HG03095 (cell line): ENCODE results near the gene TMEM54.

Experiments
- ATAC-seq: cut with Tn5 transposase; IDR thresholded peaks from one replicate; pipeline ENCODE4 v1.9.1; 2021; ENCODE audit warnings: moderate library complexity; ENCODE audit not compliant: unreplicated experiment

TMEM54 gene

DNA sequence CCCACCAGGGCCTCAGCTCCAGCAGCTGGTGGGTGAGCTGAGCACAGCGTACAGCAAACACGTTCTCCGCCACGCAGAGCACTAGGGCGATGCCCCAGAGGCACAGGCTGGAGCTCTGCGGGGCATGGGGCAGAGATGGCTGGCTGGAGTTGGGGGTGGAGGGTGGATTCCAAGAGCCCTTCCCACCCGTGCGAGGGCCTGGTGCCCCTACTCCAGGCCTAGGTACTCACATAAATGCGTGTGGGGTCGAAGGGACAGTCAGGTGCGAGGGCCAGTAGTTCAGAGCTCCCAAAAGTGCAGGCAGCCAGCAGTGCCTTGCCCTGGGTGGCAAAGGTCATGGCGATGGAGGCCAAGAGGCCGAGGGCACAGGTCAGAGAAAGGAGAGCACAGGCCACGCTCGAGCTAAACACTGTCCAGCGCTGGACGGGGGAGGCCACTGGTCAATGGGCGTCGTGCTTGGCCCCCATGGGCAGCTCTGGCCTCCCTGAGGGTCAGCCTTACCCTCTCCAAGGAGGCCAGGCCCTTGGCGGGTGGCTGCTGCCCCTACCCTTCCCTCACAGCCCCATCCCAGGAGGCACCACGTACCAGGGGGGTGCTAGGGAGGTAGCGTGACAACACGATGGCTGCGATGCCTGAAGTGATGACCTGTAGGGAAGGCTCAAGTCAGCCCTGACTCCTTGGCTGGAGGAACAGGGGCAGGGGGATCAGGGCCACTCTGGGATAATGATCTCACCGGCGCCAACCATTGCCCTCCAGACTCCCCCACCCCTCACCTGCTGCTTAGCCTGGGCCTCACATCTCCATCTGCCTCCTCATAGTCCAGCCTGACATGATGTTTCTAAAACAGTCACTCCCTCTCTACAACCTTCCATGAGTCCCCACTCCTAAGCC, 5.6 kb downstream of the TMEM54 start:
- ATAC-seq: no peak

DNA sequence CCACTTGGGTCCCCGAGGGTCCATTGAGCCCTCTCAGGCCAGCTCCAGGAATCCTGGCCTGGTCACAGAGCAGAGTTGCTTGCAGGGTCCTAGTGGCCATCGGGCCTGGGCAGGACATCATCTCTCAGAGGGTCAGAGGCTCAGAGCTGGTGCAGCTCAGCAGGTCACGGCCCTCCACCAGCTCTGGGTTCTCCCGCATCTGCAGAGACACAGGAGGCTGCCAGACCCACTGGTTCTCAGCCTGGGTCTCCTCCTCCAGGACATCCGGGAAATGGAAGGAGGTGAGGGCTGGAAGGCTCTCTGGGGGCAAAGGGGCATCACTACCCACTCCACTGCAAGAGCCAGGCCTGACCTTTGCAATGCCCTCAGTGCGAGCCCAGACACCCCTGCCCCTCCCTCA, 6.5 kb downstream of the TMEM54 start:
- no peak for ATAC-seq

DNA sequence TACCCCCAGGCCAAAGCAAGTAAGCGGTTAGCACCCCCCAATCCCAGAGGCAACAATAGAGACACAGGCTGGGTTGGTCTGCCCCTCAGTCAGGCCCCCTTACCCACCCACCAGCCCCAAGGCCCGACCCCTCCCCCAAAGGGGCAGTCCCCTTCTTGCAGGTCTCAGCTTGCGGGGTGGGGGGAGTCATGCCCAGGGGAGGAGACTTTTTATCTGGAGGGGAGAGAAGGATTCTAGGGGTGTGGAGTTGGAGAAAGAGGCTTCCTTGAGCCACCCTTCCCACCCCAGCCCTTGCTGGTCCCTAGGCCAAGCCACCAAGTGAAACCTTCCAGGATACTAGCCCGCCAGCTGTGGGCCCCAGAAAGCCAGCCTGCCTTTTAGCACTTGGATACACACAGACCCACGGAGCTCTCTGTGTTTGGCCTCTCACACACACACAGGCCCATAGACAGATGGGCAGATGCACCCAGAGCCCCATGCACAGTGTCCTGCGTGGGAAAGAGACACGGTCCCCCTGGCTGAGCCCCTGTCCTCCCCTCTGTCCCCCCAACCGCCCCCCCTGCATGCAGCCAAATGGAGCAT, 7.1 kb downstream of the TMEM54 start:
- no peak for ATAC-seq

DNA sequence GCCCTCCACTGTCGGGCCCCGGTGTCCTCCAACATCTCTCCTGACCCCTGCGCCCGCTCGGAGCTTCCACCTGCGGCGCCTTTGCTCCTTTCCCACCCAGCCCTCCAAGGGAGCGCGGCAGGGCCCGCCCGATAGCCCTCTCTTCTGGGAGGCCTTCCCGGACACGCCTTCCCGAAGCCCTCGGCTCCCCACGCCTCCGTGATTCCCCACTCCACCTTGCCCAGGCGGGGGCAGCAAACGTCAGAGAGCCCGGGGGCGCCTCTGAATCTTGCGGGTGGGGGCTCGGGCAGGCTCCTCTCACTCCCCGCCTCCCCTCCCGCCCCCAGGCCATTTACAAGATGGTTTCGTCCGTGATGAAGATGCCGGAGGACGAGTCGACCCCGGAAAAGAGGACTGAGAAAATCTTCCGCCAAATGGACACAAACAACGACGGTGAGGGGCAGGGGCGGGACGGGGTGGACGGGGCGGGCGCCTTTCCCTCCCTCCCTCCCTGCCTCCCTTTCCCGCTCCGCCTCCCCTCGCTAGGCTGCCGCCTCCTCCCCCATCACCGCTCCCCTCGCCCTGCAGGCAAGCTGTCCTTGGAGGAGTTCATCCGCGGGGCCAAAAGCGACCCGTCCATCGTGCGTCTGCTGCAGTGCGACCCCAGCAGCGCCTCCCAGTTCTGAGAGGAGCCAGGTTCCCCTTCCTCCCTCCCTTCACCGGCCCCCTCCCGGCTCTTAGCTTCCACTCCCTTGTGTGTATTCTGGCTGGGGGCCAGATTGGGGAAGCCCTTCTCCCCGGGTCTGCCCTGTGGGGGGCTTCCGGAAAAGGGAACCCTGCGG, 7.8 kb downstream of the TMEM54 start:
- no peak for ATAC-seq

DNA sequence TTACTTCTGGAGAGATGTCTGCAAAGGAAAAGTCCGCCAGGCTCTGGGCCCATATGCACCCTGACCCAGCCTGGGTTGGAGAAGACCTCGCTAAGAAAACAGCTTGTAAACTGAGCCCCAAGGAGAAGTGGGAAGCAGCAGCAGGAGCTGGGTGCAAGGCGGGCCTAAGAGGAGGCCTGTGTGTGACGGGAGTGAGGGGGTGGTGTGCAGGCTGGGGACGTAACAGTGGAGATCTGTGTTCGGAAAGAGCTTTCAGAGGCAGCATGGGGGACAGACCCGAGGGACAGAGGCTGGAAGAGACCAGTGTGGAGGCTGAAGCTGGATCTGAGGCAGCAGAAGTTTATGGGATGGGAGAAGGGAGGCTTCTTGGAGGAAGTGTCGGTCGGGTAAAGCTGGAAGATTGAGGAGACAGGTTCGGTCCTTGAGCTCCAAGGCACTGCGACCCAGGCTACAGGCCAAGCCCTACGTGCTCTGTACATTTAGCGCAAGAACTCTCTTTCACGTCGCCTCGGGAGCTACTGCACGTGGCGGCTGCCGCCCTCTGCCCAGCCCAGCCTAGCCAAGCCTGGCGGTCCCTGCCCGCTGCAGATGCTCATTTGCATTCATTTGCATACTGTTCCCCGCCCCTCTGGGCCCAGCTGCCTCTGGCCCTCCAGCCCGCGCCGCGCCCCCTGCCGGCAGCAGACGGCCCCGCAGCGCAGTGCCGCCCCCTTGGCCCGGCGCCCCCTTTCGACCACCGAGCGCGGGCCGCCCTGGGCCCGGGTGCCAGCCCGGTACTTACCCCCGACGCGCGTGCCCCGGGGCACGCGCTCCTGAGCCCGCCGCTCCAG, 8.6 kb downstream of the TMEM54 start:
- no peak for ATAC-seq

DNA sequence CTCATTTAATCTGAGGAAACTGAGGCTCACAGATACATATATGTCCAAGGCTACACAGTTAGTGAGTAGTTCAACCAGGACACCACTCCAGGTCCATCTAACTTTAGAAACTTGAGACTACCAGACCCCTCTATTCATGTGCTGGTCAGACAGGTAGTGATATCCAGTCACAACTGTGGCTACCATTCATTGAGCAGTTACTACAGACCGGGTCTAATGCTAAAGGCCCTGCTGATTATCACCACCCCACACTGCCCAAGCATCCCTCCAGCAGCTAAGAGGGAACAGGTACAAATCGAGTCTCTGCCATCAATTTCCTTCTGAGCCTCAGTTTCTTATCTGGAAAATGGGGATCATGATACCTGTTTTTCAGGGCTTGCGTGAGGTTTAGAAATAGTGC, 9.6 kb downstream of the TMEM54 start:
- ATAC-seq: no peak

DNA sequence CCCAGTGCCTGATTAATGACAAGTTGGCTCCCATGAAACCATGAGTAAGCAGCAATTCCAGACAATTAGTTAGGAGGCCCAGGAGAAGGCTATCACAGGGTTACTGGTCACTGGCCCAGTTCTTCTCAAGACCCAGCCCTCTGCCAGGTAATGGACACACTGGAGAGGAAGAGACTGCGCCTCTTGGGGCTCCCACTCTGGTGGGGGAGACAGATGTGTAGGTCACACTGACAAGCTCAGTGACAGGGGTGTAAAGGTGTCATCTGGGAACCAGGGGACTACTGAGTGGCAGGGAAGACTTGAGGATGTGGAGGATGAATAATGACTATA, 10.0 kb downstream of the TMEM54 start:
- ATAC-seq: no peak

DNA sequence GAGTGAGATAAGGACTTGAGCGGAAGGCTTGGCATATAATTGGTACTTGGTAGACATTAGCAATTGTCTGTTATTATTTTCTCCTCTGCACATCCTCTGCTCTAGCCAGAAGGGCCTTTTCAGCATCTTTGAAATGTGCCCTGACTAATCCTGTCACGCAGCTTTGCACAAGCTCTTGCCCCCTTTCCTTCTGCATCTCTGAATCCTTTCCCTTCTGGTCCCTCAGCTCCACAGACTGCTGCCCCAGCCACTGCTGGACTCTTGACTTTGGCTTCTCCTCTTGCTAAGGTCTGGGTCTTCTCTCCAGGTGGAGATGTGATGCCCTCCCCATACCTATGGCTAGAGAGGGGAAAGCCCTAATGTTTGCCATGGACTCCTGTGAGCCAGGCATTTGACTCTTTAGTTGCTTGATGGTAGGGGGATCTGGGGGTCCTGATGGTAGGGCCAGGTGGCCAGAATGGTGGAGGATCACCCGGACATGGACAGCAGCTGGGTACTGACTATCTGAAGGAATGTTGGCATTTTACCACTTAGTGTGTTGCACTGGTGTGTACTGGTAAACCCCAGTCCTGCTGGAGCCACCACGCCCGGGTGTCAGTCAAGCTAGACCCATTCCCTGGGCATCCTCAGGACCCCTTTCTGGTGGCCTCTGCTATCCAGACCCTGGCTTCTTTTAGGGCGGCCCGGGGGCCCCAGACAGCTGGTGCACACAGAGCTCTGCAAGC, 10.5 kb downstream of the TMEM54 start:
- ATAC-seq: no peak

DNA sequence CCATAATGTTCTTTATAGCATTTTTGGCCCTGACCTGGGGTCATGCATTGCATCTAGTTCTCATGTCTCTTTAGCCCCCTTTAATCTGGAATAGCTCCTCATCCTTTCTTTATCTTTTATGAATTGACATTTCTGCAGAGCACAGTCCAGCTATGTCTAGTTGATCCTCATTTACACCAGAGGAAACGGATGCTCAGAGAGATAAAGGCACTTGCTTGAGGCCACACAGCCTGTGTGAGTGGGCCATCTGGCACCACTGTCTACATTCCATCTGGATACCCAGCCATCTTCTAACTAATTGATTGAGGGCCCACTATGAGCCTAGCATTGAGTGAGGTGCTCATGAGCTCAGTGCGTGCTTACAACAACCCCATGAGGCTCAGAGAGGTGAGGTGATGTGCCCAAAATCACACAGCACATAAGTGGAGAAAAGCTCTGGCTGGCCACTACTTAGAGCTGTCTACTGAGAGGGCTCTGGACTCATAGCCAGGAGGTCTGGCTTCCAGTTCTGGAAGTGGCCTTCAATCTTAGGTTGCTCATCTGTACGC, 11.4 kb downstream of the TMEM54 start:
- no peak for ATAC-seq

DNA sequence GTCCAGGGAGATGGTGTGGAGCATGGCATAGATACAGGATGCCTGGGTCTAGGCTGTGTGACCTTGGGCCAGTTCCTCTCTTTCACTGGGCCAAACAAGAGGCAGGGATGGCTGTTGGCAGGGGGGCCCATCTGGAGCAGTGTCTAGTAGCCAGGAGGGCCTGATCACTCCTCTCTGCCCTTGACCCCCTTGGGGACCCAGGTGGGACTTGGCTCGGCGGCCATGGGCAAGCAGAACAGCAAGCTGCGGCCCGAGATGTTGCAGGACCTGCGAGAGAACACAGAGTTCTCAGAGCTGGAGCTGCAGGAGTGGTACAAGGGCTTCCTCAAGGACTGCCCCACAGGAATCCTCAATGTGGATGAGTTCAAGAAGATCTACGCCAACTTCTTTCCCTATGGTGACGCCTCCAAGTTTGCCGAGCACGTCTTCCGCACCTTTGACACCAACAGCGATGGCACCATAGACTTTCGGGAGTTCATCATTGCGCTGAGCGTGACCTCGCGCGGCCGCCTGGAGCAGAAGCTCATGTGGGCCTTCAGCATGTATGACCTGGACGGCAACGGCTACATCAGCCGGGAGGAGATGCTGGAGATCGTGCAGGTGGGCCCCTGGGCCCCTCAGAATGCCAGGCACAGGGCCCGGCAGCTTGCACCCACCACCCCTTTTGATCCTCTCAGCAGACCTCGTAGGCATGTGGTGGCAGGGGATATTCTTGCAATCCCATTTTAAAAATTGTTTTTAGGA, 12.3 kb downstream of the TMEM54 start:
- no peak for ATAC-seq

DNA sequence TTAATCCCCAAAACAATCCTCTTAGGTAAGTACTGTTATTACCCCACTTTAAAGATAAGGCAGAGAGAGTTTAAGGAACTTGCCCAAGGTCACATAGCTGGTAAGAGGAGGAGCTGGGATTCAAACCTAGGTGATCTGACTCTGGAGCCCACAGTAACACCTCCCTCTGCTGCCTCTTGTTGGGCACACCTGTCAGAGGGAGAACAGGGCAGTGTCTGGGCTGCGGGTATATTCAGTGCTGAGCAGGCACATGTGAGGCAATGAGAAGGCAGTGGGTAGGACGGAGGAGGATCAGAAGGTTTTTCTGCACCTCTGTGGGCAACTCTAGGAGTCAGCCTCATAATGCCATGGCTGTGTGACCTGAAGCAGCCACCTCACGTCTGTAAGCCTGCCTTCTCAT, 13.1 kb downstream of the TMEM54 start:
- ATAC-seq: no peak

DNA sequence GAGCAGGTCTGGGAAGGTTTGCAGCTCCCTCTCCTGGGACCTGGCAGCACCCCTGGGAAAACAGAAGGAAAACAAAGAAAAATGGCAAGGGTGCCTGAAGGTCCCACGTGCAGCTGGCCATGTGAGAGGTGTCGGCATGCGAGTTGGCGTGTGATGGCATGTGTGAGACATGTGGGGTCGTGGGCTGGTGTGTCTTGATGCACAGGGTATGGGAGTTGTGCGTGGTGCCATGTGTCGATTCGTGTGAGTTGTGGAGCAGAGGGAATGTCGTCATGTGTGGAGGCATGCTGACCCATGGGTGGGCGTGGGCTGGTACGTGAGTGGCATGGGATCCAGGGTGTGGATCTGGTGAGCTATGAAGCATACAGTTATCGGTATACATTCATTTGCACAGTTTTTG, 13.6 kb downstream of the TMEM54 start:
- no peak for ATAC-seq

DNA sequence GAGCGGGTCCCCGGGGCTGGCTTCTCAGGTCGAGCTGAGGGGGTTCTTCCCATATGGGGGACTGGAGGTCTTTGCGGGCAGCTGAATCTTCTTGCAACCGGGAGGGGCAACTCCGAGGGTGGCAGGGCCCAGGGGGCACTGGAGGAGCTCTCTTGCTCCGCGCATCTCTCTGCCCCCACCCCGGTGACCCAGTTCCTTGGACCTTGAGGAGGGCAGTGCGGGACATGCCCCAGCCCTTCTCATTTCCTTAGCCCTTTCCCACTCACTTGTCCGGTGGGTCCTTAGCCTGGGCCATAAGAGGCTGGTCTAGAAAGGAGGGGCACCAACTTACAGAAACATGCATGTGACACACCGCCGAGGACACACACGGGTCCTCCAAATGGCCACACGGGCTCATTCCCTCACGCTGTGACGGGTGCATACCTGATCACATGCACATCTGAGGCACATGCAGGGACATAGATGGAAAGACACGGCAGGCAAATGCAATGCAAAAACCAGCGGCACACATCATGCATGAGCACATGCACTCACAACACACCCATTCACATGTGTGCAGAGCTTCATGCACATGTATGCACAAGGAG, 14.3 kb downstream of the TMEM54 start:
- ATAC-seq: no peak

DNA sequence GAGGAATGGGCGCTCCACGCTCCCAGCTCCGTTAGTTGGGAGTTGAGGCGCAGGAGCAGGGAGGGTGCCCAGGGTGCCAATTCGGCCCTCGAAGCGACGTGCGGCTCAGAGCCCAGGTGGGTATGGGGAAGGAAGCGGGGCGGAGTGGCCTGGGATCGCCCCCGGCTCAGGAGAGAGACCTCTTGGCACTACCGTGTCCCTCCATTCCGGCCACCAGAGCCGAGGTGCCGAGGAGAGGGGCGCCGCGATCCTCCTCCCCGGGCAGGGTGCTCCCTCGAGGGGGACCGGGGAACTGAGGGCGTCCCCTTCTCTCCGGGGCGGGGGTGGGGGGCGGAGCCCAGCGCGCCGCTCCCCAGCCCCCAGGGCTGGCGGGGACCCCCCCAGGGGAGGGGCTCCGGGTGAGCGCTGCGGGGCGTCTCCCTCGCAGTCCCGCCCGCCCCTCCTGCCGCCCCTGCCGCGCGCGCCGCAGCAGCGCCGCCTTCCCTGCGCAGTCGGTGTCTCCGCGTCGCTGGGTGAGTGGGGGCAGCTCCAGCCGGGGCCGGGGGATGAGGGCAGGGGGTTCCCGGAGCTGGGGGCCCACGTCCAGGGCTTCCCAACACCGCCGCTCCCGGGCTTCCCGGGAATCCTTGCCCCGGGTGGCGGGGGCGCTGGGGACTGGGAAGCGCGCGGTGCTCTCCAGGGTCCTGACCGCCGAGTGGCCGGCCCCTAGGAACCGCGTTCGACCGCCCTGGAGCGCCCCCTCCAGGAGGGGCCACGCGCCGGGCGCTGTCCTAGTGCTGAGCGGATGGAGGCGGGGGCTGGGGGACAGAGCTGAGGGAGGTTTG, 15.0 kb downstream of the TMEM54 start, which contains the start of gene HPCA:
Gene HPCA, plus strand, starts transcription at position 488 of the 824 bp plus-strand sequence. CDS start 2,408 bp downstream, outside the sequence.
- ATAC-seq: no peak

DNA sequence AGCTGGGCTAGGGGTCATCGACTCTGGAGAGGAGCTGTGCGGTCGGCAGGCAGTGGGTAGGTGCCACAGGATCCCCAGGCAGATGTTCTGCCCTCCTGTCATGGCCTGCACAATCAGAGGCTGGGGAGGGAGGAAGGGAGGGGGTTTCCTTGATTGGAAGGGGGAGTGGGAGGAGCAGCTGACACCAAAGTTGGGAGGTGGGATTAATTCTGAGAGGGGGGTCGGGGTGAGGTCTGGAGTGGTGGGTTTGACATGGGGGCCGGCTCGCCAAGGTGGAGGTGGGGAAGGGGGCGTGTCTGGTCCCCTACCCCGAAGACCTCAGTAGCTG, 15.5 kb downstream of the TMEM54 start:
- no peak for ATAC-seq

DNA sequence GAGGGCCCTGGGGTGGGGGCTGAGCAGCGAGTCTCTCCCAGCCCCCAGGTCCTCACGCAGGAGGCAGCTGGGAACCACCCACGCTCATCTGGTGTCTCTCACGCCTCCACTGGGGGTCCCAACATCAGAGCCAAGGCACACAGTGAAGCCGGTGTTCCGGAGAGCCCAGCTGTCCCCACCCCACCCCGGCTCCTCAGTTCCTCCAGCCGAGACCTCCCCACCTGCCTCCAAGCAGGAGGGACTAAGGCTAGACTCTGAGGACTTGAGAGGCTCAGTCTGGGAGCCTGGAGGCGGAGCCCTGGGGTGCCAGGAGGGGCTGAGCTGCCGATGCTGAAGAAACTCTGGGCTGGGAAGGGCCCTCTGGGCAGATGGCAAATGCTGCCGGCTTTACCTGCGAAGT, 16.5 kb downstream of the TMEM54 start:
- no peak for ATAC-seq

DNA sequence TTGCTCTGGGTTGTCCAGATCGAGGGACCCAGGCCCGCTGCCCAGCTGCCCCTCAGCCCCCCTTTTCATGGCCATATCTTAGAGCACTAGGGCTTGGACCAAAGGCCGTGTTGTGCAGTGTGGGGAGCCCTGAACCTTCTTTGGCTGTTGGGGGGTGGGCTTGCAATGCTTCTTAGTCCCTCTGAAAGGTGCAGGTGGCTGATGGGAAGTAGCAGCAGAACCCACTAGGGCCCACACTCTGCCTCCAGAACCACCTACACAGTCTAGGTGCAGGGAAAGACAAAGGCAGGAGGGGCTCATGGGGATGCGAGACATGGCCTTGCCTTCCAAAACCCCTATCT, 17.2 kb downstream of the TMEM54 start:
- no peak for ATAC-seq

DNA sequence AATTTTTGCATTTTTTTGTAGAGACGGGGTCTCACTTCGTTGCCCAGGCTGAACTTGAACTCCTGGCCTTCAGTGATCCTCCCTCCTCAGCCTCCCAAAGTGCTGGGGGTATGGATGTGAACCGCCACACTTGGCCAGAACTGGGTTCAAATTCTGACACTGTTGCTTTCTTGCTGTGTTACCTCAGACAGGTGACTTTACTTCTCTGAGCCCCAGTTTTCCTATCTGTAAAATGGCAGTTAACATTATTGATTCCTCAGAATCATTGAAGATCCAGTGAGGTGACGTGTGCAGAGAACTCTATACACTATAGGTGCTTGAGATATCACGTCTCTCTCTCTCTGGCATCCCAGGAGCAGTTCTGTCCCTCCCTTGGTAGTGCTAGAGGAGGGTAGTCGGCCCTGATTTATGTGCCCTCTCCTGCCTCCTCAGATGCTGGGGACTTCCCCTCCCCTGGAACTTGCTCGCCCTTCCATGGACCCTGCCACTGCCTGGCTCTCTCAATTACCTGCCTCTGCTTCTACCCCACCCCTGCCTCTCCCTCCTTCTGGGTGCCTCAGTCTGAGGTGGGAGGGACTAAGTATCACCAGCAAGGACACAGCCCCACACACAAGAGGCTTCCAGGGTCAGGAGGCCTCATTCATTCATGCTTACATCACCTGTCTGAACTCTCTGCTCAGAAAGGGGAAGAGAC, 17.7 kb downstream of the TMEM54 start:
- no peak for ATAC-seq
